Left renal pelvis (tissue), 4 donors: ENCODE data around the gene SCIN. TPM values are rescaled to one million over a fixed set of nuclear protein-coding genes. Genes with fewer than 3 reads are reported as not detected.
A peak's percentile ranks its signal among the peaks of the same experiment; 100 is the strongest.
"Not testable (repeated sequence)": the region's sequence is repeated elsewhere in the genome, so short reads cannot be mapped to it uniquely, and the experiment has no call there.

Source experiments
- DNase-seq, 4 donors: peaks; one replicate each; pipeline ENCODE4 v3.0.0-alpha.2; 2013; ENCODE audit warnings: low read depth in 4 of 4, low spot score in 3 of 4
- polyA plus RNA-seq, 4 donors: library from polyadenylated mRNA; unstranded; fragments of 120-200 nt; gene quantifications; one replicate each; pipeline ENCODE4 v1.2.1, GENCODE V29; 2013; ENCODE audit not compliant: insufficient read length in 4 of 4

SCIN gene
- polyA plus RNA-seq, 4 donors: 1.7 to 137 (median 129) TPM

- peak; percentile 71 to 77 (median 75) for DNase-seq
Observed at GRCh38 chr7:12686234-12686890, 115.8 kb downstream of the SCIN start.

GRCh38 chr7:12686891-12687717 lies 116.6 kb downstream of the SCIN start, which contains the start of gene ARL4A:
ARL4A (plus strand) TSS chr7:12687633; CDS start chr7:12688255, 622 bp downstream.
- peak; percentile 96 to 97 (median 97) for DNase-seq

DNA sequence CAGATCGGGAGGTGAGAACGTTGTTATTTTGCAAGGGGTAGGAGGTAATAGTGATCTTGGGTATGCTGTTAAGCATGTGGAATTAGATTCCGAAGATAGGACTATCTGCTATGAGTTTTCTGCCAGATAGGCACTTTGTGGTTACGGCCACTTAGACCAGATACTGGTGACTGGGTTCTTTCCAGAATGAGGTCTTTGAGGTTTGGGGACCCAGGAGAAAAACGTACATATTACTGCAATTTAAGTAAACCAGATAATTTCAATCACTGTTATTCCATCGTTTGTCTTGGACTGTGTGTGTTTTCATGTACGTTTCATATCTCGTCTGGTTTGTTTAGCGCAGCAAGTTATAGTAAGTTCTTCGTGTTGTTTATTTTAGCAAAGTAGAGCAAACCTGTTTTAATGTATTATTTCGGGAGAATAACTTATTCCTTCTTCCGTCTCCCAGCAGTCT lies 117.2 kb downstream of the SCIN start:
- DNase-seq: no peak

DNA sequence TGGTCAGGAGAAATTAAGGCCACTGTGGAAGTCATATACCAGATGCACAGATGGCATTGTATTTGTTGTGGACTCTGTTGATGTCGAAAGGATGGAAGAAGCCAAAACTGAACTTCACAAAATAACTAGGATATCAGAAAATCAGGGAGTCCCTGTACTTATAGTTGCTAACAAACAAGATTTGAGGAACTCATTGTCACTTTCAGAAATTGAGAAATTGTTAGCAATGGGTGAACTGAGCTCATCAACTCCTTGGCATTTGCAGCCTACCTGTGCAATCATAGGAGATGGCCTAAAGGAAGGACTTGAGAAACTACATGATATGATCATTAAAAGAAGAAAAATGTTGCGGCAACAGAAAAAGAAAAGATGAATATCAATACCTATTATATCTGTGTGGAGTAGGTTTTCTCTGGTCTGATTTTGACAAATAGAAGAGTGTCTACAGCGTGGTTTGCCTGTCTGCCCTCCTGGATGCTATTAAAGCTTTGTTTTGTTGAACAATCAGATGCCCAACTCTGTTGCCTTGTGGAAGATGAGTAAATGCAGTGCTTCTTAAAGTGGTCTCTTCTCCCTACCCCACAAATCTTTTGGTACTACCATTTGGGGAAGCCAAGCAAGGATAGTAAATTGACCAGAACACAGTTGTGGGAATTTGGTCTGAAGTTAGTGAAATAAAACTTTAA lies 118.1 kb downstream of the SCIN start:
- not testable (repeated sequence) for DNase-seq

DNA sequence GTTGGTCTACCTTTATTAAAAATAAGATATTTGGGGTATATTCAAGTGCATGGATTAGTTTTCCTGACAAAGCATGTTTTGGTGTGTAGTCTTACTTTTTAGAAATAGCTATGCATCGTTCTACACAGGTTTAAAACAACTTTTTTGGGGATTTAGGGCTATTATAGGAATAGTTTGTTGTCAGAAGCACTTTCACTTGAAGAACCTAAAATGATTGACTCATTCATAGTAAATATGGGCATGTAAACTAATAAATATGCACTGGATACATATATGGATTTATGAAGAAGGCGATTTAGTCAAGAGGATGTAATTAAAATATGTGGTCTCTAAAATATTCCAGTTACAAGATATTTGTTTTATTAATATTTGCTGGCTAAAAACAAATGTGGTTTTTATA lies 118.9 kb downstream of the SCIN start:
- no peak for DNase-seq

GRCh38 chr7:12690041-12690878 lies 119.7 kb downstream of the SCIN start:
- no peak for DNase-seq

DNA sequence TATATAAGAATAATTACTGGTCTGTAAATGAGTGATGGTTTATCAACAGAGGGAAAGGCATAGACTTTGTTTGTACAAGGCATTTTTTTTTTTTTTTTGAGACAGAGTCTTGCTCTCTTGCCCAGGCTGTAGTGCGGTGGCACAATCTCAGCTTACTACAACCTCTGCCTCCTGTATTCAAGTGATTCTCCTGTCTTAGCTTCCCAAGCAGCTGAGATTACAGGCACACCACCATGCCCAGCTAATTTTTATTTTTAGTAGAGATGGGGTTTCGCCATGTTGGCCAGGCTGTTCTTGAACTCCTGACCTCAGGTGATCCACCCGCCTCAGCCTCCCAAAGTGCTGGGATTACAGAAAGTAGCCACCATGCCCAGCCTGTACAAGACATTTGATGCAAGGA lies 120.9 kb downstream of the SCIN start:
- DNase-seq: not testable (repeated sequence)

DNA sequence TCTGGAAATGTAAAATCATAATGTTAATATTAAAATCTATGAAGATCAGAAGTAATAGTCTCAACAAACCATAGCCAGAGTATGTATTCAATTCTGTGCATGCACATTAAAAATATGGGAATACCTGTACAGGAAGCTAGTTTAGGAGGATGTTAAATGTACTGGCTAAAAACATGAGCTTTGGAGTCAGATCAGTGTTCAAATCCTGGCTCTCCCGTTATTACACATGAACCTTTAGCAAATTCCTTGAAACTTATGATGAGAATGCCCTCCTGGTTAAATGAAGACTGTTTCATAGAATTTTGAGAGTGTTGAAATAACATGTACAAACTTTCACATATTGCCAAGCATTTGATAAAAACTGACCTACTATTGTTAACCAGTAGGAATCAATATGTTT lies 121.5 kb downstream of the SCIN start:
- no peak for DNase-seq

DNA sequence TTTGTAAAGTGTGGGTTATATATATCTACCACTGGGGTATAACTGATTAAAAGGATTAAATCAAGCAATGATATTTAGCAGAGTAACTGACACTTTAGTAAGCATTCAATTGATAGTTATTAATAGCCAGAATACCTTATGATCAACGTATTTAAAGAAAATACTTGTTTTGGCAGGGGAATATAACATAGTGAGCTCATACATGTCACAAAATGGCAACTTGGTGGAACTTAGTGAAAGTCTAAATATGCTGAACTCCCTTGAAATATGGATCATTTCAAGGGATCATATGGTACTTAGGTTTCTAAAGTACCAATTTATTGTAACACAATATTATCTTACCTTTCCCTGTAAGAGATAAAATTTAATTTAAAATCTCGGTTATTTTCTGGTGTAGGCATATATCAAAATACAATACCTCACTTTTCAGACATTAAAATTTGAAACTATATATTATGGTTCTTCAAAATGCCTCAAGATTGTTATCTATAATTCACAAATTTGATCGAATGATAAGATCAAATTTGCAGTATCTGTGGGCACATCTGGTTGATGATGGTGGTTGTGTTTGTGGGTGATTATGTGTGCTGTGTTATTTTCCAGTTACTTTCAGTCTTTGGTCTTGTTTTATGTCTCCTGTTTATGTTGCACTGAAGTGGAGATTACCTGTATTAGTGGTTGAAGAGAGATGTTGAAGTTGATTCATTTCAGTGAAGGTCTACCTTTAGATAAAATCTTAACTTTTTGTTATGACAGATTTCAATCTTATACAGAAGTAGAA lies 122.1 kb downstream of the SCIN start:
- DNase-seq: no peak

DNA sequence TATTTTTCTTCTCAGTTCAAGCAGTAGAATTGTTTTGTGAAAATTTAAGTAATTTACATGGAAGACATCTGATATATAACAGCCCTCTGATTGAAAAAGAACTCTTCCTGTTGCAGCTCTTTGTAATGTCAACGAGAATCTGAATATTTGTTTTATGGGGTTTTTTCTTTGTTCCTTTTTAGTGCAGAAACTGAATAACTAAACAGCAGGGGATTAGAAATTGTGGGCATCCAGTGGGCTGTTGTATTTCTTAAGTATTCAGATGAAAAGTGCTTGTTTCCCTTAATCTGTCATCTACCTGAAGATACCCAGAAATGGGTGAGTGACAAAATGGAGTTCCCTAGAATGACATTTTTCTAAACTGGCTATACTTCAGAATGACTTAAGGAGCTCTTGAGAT lies 124.3 kb downstream of the SCIN start:
- no peak for DNase-seq

GRCh38 chr7:12695965-12696364 lies 125.4 kb downstream of the SCIN start:
- DNase-seq: no peak

DNA sequence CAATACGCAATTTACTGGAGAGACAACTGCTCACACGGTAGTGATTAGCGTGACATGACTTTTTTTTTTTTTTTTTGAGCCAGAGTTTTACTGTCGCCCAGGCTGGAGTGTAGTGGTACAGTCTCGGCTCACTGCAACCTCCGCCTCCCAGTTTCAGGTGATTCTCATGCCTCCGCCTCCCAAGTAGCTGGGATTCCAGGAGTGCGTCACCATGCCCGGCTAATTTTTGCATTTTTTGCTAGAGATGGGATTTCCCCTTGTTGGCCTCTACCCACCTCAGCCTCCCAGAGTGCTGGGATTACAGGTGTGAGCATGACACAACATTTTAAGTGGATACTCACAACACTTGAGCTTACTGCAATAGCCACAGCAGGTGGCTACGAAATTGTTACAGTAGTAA lies 128.8 kb downstream of the SCIN start:
- DNase-seq: no peak

- DNase-seq: no peak
Observed at GRCh38 chr7:12701433-12701832, 130.9 kb downstream of the SCIN start.

- no peak for DNase-seq
Observed at GRCh38 chr7:12703881-12704280, 133.4 kb downstream of the SCIN start.

DNA sequence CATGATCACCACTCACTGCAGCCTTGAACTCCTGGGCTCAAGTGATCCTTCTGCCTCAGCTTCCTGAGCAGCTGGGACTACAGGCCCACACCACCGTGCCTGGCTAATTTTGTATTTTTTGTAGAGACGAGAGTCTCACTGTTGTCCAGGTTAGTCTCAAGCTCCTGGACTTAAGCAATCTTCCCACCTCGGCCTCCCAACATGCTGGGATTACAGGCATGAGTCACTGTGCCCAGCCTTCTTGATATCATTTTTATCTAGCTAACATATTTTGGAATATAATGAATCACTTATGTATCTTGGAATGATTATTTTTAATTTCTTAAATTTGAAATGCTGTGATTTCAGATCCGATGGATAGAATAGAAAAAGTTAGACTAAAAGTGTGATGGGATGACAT lies 135.4 kb downstream of the SCIN start:
- no peak for DNase-seq

- DNase-seq: no peak
Observed at GRCh38 chr7:12706900-12707536, 136.5 kb downstream of the SCIN start.

DNA sequence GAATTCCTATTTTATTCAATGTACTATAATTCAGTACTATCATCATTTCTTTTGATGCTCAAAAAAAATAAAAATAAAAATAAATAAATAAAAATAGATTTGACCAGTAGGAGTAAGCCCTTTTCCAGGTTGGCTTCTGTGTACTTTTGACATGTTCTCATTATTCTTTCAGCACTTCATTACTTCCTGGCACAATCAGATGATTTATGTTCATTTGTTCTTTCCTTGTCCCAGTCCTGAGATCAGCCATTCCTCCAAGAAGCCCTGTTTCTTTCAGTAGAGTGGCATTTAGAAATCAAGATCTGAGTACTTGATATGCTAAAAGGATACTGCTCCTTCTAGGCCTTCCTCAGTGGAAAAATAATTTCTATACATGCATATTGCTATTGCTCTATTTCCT lies 137.8 kb downstream of the SCIN start:
- no peak for DNase-seq
